AG04450 (cell line): Measurements from ENCODE around the gene ELL3. TPM values are rescaled to one million over a fixed set of nuclear protein-coding genes. Genes with fewer than 3 reads are reported as not detected.
"Not testable (repeated sequence)": the region's sequence is repeated elsewhere in the genome, so short reads cannot be mapped to it uniquely, and the experiment has no call there.

Experiments used
- CTCF ChIA-PET: fragments of 300-600, 350-600 bp; formaldehyde crosslinking; extraction: SDS; loops from one replicate; lab custom pipeline; 2022; ENCODE audit warnings: antibody characterized with exemption, inconsistent platforms; lab: Charles Lee
- POLR2A ChIA-PET: fragments of 350-600 bp; formaldehyde crosslinking; extraction: SDS; loops from one replicate; lab custom pipeline; 2021; ENCODE audit warnings: antibody characterized with exemption, inconsistent platforms; lab: Yijun Ruan, JAX
- DNase-seq: peaks from one replicate; pipeline ENCODE4 v3.0.0-alpha.2; 2011; ENCODE audit warnings: low read depth, low spot score
- H3K27ac ChIP-seq: one replicate; pipeline ENCODE4 v1.5.1; 2012; ENCODE audit warnings: low read depth, low read length, control low read depth
- H3K27me3 ChIP-seq: one replicate; pipeline ENCODE4 v1.6.0; 2012; ENCODE audit warnings: low read length; ENCODE audit not compliant: control insufficient read depth, insufficient read depth
- H3K4me3 ChIP-seq: 2 replicates; pipeline ENCODE4 v1.5.1; 2011; ENCODE audit warnings: mild to moderate bottlenecking, low read depth, low read length, control low read depth
- H3K9me3 ChIP-seq: 2 replicates; pipeline ENCODE4 v1.5.1; 2012; ENCODE audit warnings: low read length; ENCODE audit not compliant: control insufficient read depth, insufficient read depth
- CTCF ChIP-seq: IDR thresholded peaks from 2 replicates; pipeline ENCODE4 v1.5.1; 2011; ENCODE audit warnings: low read depth, low read length, control low read depth, inconsistent platforms
- polyA plus RNA-seq: library from polyadenylated mRNA; depleted of rRNA; stranded (reverse); fragments of >200 nt; gene quantifications from 2 replicates; pipeline ENCODE4 v1.2.3, GENCODE V29; 2011; rRNA removed
- small RNA-seq: library from RNA; depleted of rRNA; stranded (forward); fragments of <200 nt; gene quantifications from one replicate; pipeline ENCODE3, GENCODE V24; 2012; ENCODE audit warnings: low read depth; ENCODE audit not compliant: insufficient read length

The ELL3 gene
- polyA plus RNA-seq, 1 experiment, result 2.3 TPM

GRCh38 chr15:43735416-43735815 lies 41.4 kb downstream of the ELL3 start:
- H3K9me3 ChIP-seq, result no peaks in the 10 kb centered on the region
- ChIA-PET CTCF (interaction anchor here (0.7 kb wide), 1 partner anchor 97 kb away, joined by 4 read pairs; no protein-coding TSS in a partner anchor), POLR2A (no interaction called here)
- no peak overlapping the region for H3K27ac ChIP-seq
- no peak overlapping the region for H3K4me3 ChIP-seq
- no peak for TF ChIP-seq CTCF
- H3K27me3 ChIP-seq, result no peaks in the 10 kb centered on the region
- DNase-seq, result no peak

- DNase-seq, CTCF ChIA-PET, H3K27ac ChIP-seq, H3K4me3 ChIP-seq, H3K9me3 ChIP-seq, POLR2A ChIA-PET, H3K27me3 ChIP-seq: not testable (repeated sequence)
These were observed 48.6 kb downstream of the ELL3 start for GRCh38 chr15:43728053-43728725.

- H3K27me3 ChIP-seq, POLR2A ChIA-PET, DNase-seq, H3K4me3 ChIP-seq, CTCF ChIA-PET, H3K9me3 ChIP-seq, H3K27ac ChIP-seq: not testable (repeated sequence)
These were observed 50.5 kb downstream of the ELL3 start for GRCh38 chr15:43726306-43726705.

GRCh38 chr15:43723151-43723550 lies 53.6 kb downstream of the ELL3 start:
- DNase-seq, result no peak
- Histone ChIP-seq H3K9me3 (no peaks in the 10 kb centered on the region), H3K27me3 (peaks cover 5% of the 10 kb centered on the region), H3K4me3 (no peak overlapping the region), H3K27ac (no peak overlapping the region)
- ChIA-PET CTCF (no interaction called here), POLR2A (no interaction called here)
- TF ChIP-seq CTCF, result no peak

Small RNA genes lying within 50 kb of the gene (small RNA-seq; reads per million reads assigned to genes)
- gene MIR1282, result not detected
- not detected for gene RNU6-354P

Other genes starting within 250 kb of the ELL3 start
- 19.3 and 20.6 TPM in 2 replicates for gene PPIP5K1, start 186.8 kb downstream of the ELL3 start, polyA plus RNA-seq
- 0.11 TPM in 1 of 2 replicates, not detected in the other for gene CKMT1B, start 182.9 kb downstream of the ELL3 start, polyA plus RNA-seq
- not detected in 2 replicates for gene STRC, start 158.2 kb downstream of the ELL3 start, polyA plus RNA-seq
- gene CATSPER2, start 128.1 kb downstream of the ELL3 start, polyA plus RNA-seq, result 0.87 and 0.96 TPM in 2 replicates
- gene CKMT1A, start 83.1 kb downstream of the ELL3 start, polyA plus RNA-seq, result not detected in 2 replicates
- 308 and 326 TPM in 2 replicates for gene PDIA3, start 30.5 kb downstream of the ELL3 start, polyA plus RNA-seq
- gene SERF2, start 15.4 kb upstream of the ELL3 start, polyA plus RNA-seq, result 608 and 874 TPM in 2 replicates
- 0.05 TPM in 1 of 2 replicates, not detected in the other for gene SERINC4, start 23.3 kb upstream of the ELL3 start, polyA plus RNA-seq
- 6.4 and 10.7 TPM in 2 replicates for gene HYPK, start 23.6 kb upstream of the ELL3 start, polyA plus RNA-seq
- gene MFAP1, start 47.7 kb upstream of the ELL3 start, polyA plus RNA-seq, result 46.5 and 61.9 TPM in 2 replicates
- gene WDR76, start 50.0 kb upstream of the ELL3 start, polyA plus RNA-seq, result 4.6 and 6.7 TPM in 2 replicates